ENCODE results near the gene TRAPPC8. TPM values are rescaled to one million over a fixed set of nuclear protein-coding genes. Genes with fewer than 3 reads are reported as not detected.

The TRAPPC8 gene
- total RNA-seq, 1 experiment from 2014 or later = 30.4 TPM

DNA sequence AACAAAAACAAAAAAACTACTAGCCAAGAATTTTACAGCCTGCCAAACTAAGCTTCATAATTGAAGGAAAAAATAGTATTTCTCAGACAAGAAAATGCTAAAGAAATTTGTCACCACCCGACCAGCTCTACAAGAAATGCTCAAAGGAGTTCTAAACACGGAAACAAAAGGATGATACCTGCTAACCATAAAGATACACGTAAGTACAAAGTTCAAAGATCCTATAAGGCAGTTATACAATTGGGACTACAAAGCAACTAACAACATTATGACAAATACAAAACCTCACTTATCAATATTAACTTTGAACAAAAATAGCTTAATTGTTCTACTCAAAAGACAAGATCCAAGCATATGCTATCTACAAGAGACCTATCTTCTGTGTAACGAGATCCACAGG, 64.6 kb downstream of the TRAPPC8 start (continued):
- TF ChIP-seq SRF (IDR thresholded peaks at IDR 0.05; ENCODE audit: low read depth) (no peak), EGR1 (IDR thresholded peaks at IDR 0.05; ENCODE audit: low read depth) (no peak), EZH2 (IDR thresholded peaks at IDR 0.05) (no peak), EZH2phosphoT487 (IDR thresholded peaks at IDR 0.05; ENCODE audit: borderline replicate concordance) (no peak)

DNA sequence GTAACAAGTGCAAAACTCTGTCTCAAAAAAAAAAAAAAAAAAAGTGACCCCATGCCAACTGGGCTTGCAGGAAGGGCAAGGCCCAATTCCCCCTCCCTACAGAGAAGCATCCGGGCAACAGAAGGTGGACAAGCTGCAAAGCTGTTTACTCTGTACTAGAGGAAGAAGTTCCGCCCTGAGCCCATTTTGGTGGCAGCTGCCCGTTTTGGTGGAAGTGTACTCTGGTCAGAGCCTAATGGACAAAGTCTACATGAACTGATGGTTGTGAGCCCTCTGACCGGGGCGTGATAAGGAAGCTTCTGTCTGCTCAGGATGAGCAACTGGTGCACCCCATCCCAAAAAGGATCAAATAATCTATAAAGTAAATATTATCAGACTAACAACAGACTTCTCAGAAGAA, 65.0 kb downstream of the TRAPPC8 start:
- ATAC-seq (no peak), DNase-seq (ENCODE audit: low read depth, low spot score) (no peak)
- Histone ChIP-seq H4K20me1 (ENCODE audit: insufficient read depth) (no peaks in the 10 kb centered on the region), H3K36me3 (ENCODE audit: control insufficient read depth in 1 of 2, insufficient read depth in 2 of 2, low read length in 2 of 2) (peaks cover 7 to 23% of the 10 kb centered on the region in 2 experiments), H3K9me2 (ENCODE audit: insufficient read depth) (no peaks in the 10 kb centered on the region), H3K4me1 (ENCODE audit: control insufficient read depth in 1 of 2, insufficient read depth in 2 of 2, low read length in 2 of 2) (no peaks in the 10 kb centered on the region), H3K79me2 (ENCODE audit: insufficient read depth, low read length) (peaks cover 30% of the 10 kb centered on the region), H3K27ac (ENCODE audit: low read depth, low read length) (no peak overlapping the region), H2AFZ (ENCODE audit: low read depth, low read length, poor library complexity, severe bottlenecking) (no peak overlapping the region), H3K27me3 (ENCODE audit: insufficient read depth, low read length) (no peaks in the 10 kb centered on the region), H3K9ac (ENCODE audit: low read length) (no peak overlapping the region), H3K4me2 (ENCODE audit: low read length) (no peak overlapping the region), H3K9me3 (ENCODE audit: control insufficient read depth in 1 of 2, insufficient read depth in 1 of 2, low read depth in 1 of 2, low read length in 2 of 2) (peaks cover 0 to 13% of the 10 kb centered on the region in 2 experiments; a peak in 1 of 4 replicates), H3K4me3 (replicated peaks in 1 of 2; ENCODE audit: low read depth in 1 of 2, low read length in 2 of 2) (no peak overlapping the region)
- BruUV-seq (replicated peaks) = no TSS peak
- ChIA-PET CTCF (no interaction called here), RAD21 (ENCODE audit: low non-redundant PET in 1 of 2, low total read pairs in 2 of 2, uncharacterized antibody in 2 of 2, unreplicated experiment in 2 of 2) (no interaction called here), POLR2A (no interaction called here)
- intact Hi-C loops (cut with micrococcal nuclease) = no loop called here
- TF ChIP-seq EGR1 (IDR thresholded peaks at IDR 0.05; ENCODE audit: low read depth) = no peak
- TF ChIP-seq, protein P1, sequence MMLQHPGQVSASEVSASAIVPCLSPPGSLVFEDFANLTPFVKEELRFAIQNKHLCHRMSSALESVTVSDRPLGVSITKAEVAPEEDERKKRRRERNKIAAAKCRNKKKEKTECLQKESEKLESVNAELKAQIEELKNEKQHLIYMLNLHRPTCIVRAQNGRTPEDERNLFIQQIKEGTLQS (IDR thresholded peaks at IDR 0.05) = no peak
- no peak for TF ChIP-seq RAD21 (IDR thresholded peaks at IDR 0.05; ENCODE audit: low read depth)
- TF ChIP-seq SP1 (IDR thresholded peaks at IDR 0.05; ENCODE audit: low read depth) = no peak
- no peak for TF ChIP-seq YY1 (IDR thresholded peaks at IDR 0.05; ENCODE audit: extremely low read depth, insufficient replicate concordance, low read depth, low read length)
- no peak for TF ChIP-seq ZNF274 (IDR thresholded peaks at IDR 0.05; ENCODE audit: low read depth, low read length)
- no peak for TF ChIP-seq SRF (IDR thresholded peaks at IDR 0.05; ENCODE audit: low read depth)
- TF ChIP-seq TCF7L2 (IDR thresholded peaks at IDR 0.05; ENCODE audit: borderline replicate concordance, extremely low read depth, insufficient read depth, insufficient read length) = no peak
- no peak for TF ChIP-seq POLR2AphosphoS5 (IDR thresholded peaks at IDR 0.05; ENCODE audit: low read depth, low read length)
- no peak for TF ChIP-seq CBX3 (IDR thresholded peaks at IDR 0.05; ENCODE audit: low read depth)
- TF ChIP-seq FOSL1 (IDR thresholded peaks at IDR 0.05; ENCODE audit: low read depth) = no peak
